Stimulated activated CD8-positive, alpha-beta memory T cell treated with anti-CD3 and anti-CD28 coated beads, Interleukin-7, amount 100 ng/mL, for 24 hours (primary cell): Measurements from ENCODE around the gene DTD1.

Experiments
- DNase-seq: peaks from one replicate; pipeline ENCODE4 v3.0.0-alpha.2; 2020; ENCODE audit warnings: low read depth

The DTD1 gene

DNA sequence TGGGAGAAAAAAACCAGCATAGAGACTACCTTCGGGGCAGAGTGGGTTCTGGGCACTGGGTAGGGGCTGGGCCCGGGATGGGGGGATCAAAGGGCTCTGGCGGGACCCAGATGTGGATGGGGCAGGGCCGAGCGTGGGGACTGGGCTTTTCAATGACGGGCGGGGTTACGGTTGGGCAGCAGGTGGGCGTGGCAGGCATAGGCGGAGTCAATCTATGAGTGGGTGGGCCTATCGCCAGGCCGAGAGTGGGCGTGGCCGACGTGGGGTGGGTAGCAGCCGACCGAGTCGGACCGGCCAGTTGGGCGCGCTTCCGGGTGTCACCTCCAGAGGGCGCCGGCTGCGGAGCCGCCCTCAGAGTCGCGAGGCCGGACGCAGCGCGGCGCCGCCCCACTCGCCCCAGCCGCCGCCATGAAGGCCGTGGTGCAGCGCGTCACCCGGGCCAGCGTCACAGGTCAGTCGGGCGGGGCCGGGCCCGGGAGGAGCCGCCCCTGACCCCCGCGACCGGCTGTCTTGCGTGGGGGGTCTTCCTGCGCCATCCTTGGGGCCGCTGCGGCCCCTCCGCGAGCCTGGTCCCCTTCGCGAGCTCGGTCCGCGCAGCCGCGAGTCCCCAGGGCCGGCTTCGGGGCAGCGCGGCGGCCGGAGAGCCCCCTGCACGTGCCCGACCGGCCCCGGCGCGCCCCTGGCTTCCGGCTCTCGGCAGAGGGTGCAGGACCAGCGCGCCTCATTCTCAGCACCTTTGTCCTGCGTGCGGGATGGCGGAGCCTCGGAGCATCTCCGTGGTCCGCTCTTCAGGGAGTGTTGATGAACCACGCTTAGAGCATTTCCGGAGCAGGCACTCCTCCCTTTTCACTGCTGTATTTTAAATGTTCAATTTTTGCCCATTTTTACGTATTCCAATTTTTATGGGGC lies at the start of gene DTD1:
TSS of gene DTD1 (plus strand) at position 390 of the 909 bp plus-strand sequence. CDS start at position 409, 19 bp downstream.
- peak; percentile 83 for DNase-seq

DNA sequence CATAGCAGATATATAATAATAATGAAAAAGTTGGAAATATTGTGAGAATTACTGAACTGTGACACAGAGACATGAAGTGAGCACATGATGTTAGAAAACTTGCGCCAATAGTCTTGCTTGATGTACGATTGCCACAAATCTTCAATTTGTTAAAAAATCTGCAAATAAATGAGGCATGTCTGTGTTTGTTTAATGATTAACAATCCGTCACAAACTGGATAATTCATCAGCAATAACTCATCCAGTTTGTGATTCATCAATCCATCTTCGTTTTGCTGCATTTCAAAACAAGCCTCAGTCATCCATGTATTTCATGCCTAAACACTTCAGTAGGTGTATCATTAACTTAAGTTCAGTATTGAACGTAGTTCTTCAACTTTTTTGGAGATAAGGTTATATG lies 46.1 kb upstream of the DTD1 start:
- DNase-seq, result no peak

GRCh38 chr20:18543216-18543615 lies 44.6 kb upstream of the DTD1 start:
- no peak for DNase-seq

GRCh38 chr20:18543932-18544331 lies 43.9 kb upstream of the DTD1 start:
- no peak for DNase-seq

DNA sequence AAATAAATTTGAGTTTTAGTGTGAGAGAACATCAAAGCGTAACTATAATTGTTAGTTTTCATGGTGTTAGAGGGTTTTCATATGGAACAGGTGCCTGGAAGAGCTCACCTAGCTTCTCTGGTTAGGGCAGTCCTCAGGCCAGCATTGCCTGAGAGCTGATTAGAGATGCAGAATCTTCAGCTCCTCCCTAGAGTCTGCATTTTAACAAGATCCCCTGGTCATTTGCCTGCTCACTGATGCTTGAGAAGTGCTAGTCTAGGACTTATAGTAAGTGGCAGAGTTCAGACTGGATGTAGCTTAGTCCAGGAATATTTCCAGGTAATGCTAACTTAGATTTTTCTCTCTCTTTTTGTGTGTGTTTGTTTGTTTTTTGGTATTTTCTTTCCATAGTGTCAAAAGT lies 42.3 kb upstream of the DTD1 start:
- DNase-seq, result no peak

GRCh38 chr20:18548465-18548864 lies 39.4 kb upstream of the DTD1 start:
- DNase-seq, result no peak

- DNase-seq, result no peak
Measured at GRCh38 chr20:18553746-18554145, 34.1 kb upstream of the DTD1 start.

DNA sequence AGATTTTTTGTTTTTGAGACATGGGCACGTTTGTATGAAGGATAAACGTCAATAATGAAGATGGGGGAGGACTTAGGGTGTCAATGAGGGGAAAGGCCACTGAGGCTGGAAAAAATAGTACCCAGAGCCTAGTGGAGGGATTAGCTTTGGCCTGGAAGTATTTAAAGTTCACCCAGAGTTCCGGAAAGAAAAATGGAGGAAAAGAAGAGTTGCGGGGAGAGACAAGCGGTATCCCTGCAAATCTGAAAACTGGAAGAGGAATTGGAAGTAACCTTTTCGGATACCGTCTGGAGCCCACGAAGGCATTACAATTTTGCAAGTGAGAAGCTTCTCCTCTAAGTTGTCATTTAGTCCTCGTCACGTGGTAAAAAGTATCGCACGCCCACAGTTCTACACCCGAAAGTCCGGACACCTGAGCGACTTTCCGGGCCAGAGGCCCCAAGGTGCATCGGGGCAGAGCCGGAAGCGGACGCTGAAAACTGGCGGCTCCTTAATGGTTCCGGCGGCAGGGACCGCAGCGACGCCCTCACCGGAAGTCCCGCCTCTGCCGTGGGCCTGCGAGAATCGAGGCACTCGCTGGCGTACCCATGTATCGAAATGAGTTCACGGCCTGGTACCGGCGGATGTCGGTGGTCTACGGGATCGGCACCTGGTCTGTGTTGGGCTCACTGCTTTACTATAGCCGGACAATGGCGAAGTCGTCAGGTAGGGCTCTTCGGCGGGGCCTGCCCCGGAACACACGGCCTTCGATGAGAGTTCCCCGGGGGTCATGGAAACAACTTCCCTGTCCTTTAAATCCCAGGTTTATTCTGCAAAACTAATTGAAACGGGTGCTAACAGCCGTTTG lies 20.7 kb upstream of the DTD1 start, which contains the start of gene SMIM26:
TSS of gene SMIM26 (plus strand) at position 541 of the 847 bp plus-strand sequence. CDS start at position 588, 47 bp downstream.
- DNase-seq, result peak; percentile 89

DNA sequence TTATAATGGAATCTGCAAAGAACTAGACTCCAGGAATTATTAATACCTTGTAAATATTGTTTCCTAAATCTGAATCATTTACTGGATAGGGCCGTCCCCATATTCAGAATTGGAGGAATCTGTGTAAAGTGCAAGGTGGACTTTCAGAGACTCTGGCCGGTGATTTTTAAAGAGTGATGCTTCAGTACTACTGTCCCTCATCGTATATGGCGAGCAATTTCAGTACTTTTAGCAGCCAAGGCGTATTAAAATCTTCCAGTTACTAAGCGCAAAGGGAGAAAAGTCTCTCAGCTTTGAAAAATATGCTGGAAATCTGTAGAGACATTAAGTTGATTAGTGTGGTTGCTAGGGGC lies 20.1 kb upstream of the DTD1 start:
- no peak for DNase-seq

GRCh38 chr20:18571009-18571408 lies 16.8 kb upstream of the DTD1 start:
- DNase-seq, result no peak

DNA sequence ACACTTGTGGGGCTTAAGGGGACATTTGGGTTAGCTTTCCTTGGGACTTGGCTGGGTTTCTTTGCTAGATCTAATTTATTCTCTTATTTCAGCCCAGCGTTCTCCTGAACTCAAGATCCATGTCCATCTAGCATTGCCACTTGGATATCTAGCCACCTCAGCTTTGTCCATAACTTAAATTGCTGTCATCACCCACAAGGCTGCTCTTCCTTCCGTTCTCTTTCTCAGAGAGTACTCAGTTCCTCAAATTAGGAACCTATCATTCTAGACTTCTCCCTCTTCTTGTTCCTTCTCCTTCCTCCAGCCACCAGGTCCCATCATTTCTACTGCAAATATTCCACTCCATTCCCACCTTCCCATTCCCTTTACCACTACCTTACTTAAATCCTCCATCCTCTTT lies 16.3 kb upstream of the DTD1 start:
- DNase-seq, result no peak

GRCh38 chr20:18577942-18578341 lies 9.9 kb upstream of the DTD1 start:
- no peak for DNase-seq

DNA sequence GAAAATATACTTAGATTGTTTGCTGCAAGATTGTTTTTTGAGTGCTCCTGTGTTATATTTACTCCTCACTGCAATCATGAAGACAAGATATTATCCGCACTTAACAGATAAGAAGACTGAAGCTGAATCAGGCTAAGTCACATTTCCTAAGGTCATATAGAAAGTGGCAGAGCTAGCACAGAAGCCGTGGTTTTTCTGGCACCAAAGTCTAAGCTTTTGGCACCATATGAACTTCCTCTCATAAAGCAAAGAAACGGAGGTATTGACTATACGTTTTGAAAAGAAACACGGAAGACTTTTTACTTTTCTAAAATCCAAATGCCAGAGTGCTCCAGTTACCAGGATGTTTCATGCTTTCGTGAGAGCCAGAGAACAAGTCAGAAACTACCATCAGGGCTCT lies 9.3 kb upstream of the DTD1 start:
- DNase-seq, result no peak

DNA sequence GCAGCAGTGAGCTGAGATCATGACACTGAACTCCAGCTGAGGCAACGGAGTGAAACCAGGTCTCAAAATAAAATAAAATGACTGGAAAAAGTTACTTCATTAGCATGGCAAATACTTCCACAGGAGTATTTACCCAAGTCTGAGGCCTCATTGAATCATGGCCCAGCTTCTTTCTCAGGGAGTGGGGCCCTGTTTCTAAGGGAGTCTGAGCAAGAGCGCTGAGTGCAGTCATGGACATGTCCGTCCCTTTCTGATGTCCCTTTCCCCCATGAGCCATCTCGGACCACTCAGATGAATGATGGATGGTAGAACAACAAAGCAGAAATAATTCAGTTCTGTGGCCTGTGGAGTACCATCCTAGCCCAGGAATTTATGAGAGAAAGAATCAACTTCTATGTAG lies 7.8 kb upstream of the DTD1 start:
- DNase-seq, result no peak

DNA sequence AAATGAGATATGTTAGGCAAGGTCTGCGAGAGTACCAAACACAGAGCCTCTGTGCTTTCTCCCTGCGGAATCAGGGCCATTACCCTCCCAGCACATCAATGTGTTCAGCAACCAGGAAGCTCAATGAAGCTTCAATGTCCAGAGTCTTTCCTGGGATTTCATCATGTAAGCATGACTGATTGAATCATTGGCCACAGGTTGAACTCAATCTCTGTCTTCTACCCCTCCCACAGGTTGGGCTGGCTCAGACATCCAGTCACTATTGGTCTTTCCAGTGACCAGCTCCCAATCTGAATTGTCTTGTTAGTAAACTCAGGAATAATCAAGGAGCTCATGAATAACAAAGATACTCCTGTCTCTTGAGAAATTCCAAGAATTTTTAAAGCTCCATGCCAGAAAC lies 2.7 kb upstream of the DTD1 start:
- no peak for DNase-seq

- no peak for DNase-seq
Measured at GRCh38 chr20:18588574-18588933, 700 bp downstream of the DTD1 start.

DNA sequence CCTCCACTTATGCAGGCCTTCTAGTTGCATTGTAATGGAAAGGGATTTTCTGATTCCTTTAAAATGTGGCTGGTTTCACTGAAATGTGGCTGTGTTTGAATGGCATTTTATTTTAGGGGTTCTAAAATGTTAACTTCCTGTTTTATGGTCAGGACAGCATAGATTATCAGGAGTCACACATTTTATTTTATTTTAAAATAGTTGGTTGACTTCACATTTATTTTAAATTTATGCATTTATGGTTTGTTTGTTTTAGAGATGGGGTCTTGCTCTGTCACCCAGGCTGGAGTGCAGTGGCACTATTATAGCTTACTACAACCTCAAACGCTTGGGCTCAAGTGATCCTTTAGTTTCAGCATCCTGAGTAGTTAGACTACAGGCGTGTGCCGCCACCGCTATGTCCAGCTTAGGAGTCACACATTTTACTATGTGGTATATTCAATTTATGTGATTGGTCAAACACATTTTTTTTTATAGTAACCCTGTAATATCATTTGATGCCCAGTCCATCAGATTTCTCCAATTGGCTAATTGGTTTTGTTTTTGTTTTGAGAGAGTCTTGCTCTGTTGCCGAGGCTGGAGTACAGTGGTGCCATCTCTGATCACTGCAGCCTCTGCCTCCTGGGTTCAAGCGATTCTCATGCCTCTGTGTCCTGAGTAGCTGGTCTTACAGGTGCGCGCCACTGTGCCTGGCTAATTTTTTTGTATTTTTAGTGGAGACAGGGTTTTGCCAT lies 2.3 kb downstream of the DTD1 start:
- no peak for DNase-seq

DNA sequence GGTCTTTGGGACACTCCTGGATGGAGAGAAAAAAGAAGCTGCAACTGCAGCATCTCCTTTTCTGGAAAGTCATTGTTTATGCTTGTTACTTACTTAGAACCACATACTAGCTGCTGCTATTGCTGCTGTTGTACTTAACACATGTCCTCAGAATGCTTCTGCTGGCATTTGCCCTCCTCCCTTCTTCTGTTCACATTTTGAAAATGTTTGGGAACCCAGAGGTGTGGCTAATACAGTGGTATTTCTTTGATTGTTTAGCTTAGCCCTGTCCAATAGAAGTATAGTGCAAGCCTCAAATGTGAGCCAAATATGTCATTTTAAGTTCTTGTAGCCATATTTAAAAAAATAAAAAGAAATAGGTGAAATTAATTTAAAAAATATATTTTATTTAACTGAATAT lies 8.4 kb downstream of the DTD1 start:
- no peak for DNase-seq

DNA sequence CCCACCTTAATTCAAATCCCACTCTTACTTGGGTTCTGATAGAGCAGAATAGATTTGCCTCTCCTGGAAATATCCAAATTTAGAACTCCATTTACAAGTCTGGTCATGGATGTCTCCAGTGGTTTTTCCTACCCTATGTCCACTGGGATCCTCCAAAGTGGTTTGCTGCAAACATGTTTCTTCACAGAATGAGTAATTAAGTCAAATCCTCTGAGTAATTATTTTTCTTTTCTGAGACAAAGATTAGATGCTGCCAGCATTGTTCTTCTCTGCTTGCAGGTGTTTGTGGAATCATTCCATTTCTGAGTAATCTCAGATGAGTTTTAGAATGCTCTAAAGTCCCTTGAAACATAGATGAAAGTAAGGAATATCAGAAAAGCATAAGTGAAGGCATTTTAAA lies 21.9 kb downstream of the DTD1 start:
- no peak for DNase-seq

DNA sequence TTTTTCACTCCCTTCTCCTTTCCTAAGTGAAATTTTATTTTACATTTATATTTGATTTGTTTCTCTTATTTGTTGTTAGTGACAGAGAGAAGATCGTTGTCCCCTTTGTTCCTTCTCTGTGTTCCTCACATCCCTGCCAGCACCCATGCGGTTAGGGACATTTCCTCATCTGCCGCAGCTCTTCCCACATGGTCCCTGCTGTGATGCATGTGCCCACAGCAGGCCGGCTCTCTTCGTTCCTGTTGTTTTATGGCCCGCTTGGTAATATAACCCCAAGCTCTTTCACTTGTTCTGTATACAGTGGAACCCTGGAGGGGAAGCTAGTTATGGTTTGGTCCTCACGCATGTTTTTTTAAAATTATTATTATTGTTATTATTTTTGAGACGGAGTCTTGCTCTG lies 23.6 kb downstream of the DTD1 start:
- DNase-seq, result no peak

- DNase-seq, result no peak
Measured at GRCh38 chr20:18613553-18613952, 25.7 kb downstream of the DTD1 start.

GRCh38 chr20:18614244-18614643 lies 26.4 kb downstream of the DTD1 start:
- no peak for DNase-seq
